OCI-LY1 (cell line): ENCODE measurements around the gene ABCC4.

Source experiments
- H2AFZ ChIP-seq: fragments of 200-600 bp; sonication (generic), shearing (Covaris generic); 2 replicates; pipeline ENCODE4 v1.6.0; 2014; ENCODE audit warnings: antibody characterized with exemption, mild to moderate bottlenecking, low read length
- H3F3A ChIP-seq: fragments of 200-600 bp; sonication (generic), shearing (Covaris generic); 2 replicates; pipeline ENCODE4 v1.6.0; 2014; ENCODE audit warnings: mild to moderate bottlenecking, antibody characterized with exemption, low read length, moderate library complexity; ENCODE audit not compliant: insufficient read depth
- H3K27ac ChIP-seq: fragments of 200-600 bp; sonication (generic); 2 replicates; pipeline ENCODE4 v1.5.1; 2014; ENCODE audit warnings: low read length, mixed run types, mild to moderate bottlenecking, low read depth; ENCODE audit not compliant: poor library complexity, severe bottlenecking
- H3K27me3 ChIP-seq: fragments of 200-600 bp; sonication (generic); 2 replicates; pipeline ENCODE4 v1.6.0; 2014; ENCODE audit warnings: antibody characterized with exemption, mild to moderate bottlenecking, low read length, moderate library complexity; ENCODE audit not compliant: insufficient read depth
- H3K36me3 ChIP-seq: fragments of 200-600 bp; sonication (generic); 2 replicates; pipeline ENCODE4 v1.6.1; 2014; ENCODE audit warnings: mild to moderate bottlenecking, antibody characterized with exemption, low read length, moderate library complexity, mixed read lengths; ENCODE audit not compliant: insufficient read depth
- H3K4me1 ChIP-seq: fragments of 200-600 bp; sonication (generic); 2 replicates; pipeline ENCODE4 v1.5.1; 2014; ENCODE audit warnings: mild to moderate bottlenecking, low read length, moderate library complexity; ENCODE audit not compliant: insufficient read depth, severe bottlenecking
- H3K4me2 ChIP-seq: fragments of 200-600 bp; sonication (generic), shearing (Covaris generic); 2 replicates; pipeline ENCODE4 v1.6.1; 2014; ENCODE audit warnings: low read length
- H3K4me3 ChIP-seq: fragments of 200-600 bp; sonication (generic); 2 replicates; pipeline ENCODE4 v1.5.1; 2014; ENCODE audit warnings: low read length, low read depth, mild to moderate bottlenecking, mixed read lengths; ENCODE audit not compliant: poor library complexity, severe bottlenecking
- H3K79me2 ChIP-seq: fragments of 200-600 bp; shearing (Covaris generic); 2 replicates; pipeline ENCODE4 v1.6.1; 2016; ENCODE audit warnings: mixed run types, low read length, mixed read lengths; ENCODE audit not compliant: insufficient read depth
- H3K9ac ChIP-seq: fragments of 200-600 bp; sonication (generic), shearing (Covaris generic); 2 replicates; pipeline ENCODE4 v1.6.1; 2014; ENCODE audit warnings: mild to moderate bottlenecking, low read length, mixed read lengths
- H3K9me2 ChIP-seq: fragments of 200-600 bp; sonication (generic), shearing (Covaris generic); 2 replicates; pipeline ENCODE4 v1.6.1; 2014; ENCODE audit warnings: low read depth, mild to moderate bottlenecking, low read length, mixed read lengths
- H3K9me3 ChIP-seq: fragments of 200-600 bp; shearing (Covaris generic); 2 replicates; pipeline ENCODE4 v1.6.1; 2014; ENCODE audit warnings: low read length, mixed read lengths
- H4K20me1 ChIP-seq: fragments of 200-600 bp; sonication (generic), shearing (Covaris generic); 2 replicates; pipeline ENCODE4 v1.6.0; 2016; ENCODE audit warnings: mild to moderate bottlenecking, low read length; ENCODE audit not compliant: insufficient read depth
- CTCF ChIP-seq: fragments of 200-600 bp; sonication (generic), shearing (Covaris generic); IDR thresholded peaks from 2 replicates; pipeline ENCODE4 v1.5.1; 2017; ENCODE audit warnings: mild to moderate bottlenecking, antibody characterized with exemption, low read length, moderate library complexity, mixed read lengths
- EZH2 ChIP-seq: fragments of 200-600 bp; sonication (generic), shearing (Covaris generic); IDR thresholded peaks from 2 replicates; pipeline ENCODE4 v1.8.0; 2017; ENCODE audit warnings: borderline replicate concordance, mixed run types, mild to moderate bottlenecking, antibody characterized with exemption, low read length, moderate library complexity, mixed read lengths

The ABCC4 gene

GRCh38 chr13:95100525-95101433 lies 200.5 kb downstream of the ABCC4 start:
- Histone ChIP-seq H3K9me3 (0 out of 2 replicates have a peak, but pooled peaks cover 6% of the 10 kb centered on the region), H3F3A (no peaks in the 10 kb centered on the region; the same call in 1 of the 2 replicates), H3K27ac (no peak overlapping the region), H3K4me1 (no peaks in the 10 kb centered on the region), H4K20me1 (no peaks in the 10 kb centered on the region), H3K9ac (no peak overlapping the region), H3K36me3 (peaks cover 41% of the 10 kb centered on the region), H3K9me2 (no peaks in the 10 kb centered on the region), H3K4me2 (no peak overlapping the region), H3K4me3 (no peak overlapping the region), H3K27me3 (no peaks in the 10 kb centered on the region), H3K79me2 (no peaks in the 10 kb centered on the region), H2AFZ (no peak overlapping the region)
- TF ChIP-seq CTCF (no peak), EZH2 (no peak)

GRCh38 chr13:95099541-95099940 lies 201.7 kb downstream of the ABCC4 start:
- TF ChIP-seq EZH2 (no peak), CTCF (no peak)
- no peaks in the 10 kb centered on the region for H3K4me1 ChIP-seq
- no peak overlapping the region for H3K4me2 ChIP-seq
- H3F3A ChIP-seq = no peaks in the 10 kb centered on the region; the same call in 1 of the 2 replicates
- H3K9ac ChIP-seq = no peak overlapping the region
- no peak overlapping the region for H3K27ac ChIP-seq
- no peaks in the 10 kb centered on the region for H3K79me2 ChIP-seq
- no peaks in the 10 kb centered on the region for H4K20me1 ChIP-seq
- H3K36me3 ChIP-seq = peaks cover 32% of the 10 kb centered on the region
- 0 out of 2 replicates have a peak, but pooled peaks cover 6% of the 10 kb centered on the region for H3K9me3 ChIP-seq
- no peak overlapping the region for H2AFZ ChIP-seq
- no peaks in the 10 kb centered on the region for H3K9me2 ChIP-seq
- H3K4me3 ChIP-seq = no peak overlapping the region
- H3K27me3 ChIP-seq = no peaks in the 10 kb centered on the region

- Histone ChIP-seq H3K4me3 (no peak overlapping the region), H3F3A (no peaks in the 10 kb centered on the region; the same call in 1 of the 2 replicates), H3K36me3 (peaks cover 29% of the 10 kb centered on the region), H3K4me2 (no peak overlapping the region), H3K9me3 (0 out of 2 replicates have a peak, but pooled peaks cover 6% of the 10 kb centered on the region), H3K9me2 (no peaks in the 10 kb centered on the region), H3K9ac (no peak overlapping the region), H2AFZ (no peak overlapping the region), H3K79me2 (no peaks in the 10 kb centered on the region), H3K27me3 (no peaks in the 10 kb centered on the region), H4K20me1 (no peaks in the 10 kb centered on the region), H3K4me1 (no peaks in the 10 kb centered on the region), H3K27ac (no peak overlapping the region)
- no peak for TF ChIP-seq EZH2
- no peak for TF ChIP-seq CTCF
These were observed 202.3 kb downstream of the ABCC4 start for GRCh38 chr13:95098916-95099315.
